Effector CD4-positive, alpha-beta T cell (primary cell): ENCODE data around the gene OBP2A.

ENCODE experiments used
- DNase-seq: peaks from one replicate; pipeline ENCODE4 v3.0.0-alpha.2; 2020

Gene OBP2A

DNA sequence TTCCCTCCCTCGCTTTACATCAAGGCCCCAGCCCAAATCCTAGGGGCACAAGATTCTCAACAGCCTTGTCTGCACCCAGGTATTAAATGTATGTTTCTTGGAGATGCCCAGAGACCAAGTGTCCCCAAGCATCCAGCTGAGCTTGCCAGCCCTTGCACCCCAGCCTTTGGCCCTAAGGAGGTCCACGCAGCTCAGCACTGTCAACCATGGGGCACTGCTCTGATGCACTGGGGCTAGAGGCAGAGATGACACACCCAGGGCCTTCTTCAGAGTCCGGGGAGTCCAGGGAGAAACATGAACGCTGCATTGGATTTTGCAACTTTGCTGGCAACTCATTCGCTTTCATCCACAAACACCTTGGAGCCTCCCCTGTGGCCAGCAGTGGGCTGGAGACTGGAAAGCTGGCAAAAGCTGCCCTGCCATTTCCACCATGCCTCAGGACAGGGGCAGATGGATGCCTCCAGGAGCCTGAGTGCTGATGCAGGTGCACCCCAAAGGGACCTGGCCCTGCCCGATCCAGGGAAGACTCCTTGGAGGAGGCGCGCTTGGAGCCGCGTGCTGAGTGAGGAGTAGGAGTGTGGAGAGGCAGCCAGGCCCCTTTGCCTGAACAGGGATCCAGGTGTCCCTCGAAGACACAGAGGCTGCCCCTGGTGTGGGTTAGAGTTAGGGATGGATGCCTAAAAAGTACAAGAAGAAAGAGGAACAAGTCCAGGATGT, 34.9 kb downstream of the OBP2A start:
- DNase-seq = no peak

DNA sequence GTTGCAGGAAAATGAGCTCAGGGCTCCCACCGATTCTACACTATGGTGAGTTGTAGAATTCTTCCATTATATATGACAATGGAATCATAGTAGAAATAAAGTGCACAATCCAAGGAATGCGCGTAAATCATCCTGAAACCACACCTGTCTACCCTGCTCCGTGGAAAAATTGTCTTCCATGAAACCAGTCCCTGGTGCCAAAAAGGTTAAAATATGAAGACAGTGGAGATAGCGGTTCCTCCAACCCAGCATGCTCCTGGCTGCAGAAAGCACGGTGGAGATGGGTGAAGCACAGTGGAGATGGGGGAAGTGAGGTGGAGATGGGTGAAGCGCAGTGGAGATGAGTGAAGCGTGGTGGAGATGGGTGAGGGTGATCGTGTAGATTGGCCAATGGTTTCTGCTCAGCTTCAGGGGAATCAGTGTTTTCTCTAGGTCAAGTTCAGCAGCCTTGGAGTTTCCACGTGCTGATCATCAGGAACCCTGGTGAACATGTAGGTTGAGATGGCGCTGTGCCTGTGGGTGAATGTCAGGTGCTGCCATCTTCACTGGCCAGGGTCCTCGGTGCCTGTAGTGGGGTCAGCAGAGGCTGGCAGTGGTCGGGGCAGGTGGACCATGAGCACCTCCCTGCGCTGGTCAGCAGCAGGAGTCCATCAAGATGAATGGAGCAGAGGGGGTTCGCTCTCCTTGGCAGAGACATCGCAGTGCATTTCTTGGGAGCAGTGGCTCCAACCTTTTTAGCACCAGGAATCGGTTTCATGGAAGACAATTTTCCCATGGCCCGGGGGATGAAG, 35.9 kb downstream of the OBP2A start:
- no peak for DNase-seq

- DNase-seq = no peak
Observed at GRCh38 chr9:135582541-135582940, 36.6 kb downstream of the OBP2A start.

DNA sequence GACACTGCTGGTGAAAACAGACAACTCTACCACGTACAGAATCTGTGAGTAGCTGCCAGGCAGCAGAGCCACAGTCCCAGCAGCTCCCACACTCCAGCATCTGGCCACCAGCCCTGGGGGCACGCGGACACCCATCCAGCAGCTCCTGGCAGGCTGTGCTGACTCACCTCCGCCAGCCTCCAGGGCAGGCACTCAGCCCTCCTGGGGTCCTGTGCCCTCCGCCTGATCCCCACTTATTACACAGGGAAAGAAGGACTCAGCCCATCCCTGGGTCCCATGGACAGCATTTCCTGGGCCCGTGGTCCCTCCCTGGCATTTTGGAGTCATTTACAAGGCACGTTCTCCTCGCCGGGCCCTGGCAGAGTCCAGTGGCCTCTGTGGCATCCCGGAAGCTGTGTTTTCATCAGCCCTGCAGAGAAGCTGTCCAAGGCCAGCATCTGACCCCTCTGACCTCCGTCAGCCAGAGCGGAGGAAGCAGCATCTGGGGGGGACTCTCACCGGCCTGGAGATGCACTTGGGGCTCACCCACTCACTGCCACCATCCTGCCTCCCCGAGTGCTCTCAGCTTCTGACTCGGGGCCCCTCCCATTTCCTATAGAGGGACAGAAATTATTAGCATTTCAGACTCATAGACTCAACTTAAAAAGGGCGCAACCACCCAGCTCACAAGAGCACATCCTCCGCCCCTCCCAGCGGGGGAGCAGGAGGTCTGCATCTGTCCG, 37.2 kb downstream of the OBP2A start:
- no peak for DNase-seq

- DNase-seq = no peak
Observed at GRCh38 chr9:135583688-135584011, 37.7 kb downstream of the OBP2A start.

- DNase-seq = no peak
Observed at GRCh38 chr9:135584371-135584770, 38.4 kb downstream of the OBP2A start.

DNA sequence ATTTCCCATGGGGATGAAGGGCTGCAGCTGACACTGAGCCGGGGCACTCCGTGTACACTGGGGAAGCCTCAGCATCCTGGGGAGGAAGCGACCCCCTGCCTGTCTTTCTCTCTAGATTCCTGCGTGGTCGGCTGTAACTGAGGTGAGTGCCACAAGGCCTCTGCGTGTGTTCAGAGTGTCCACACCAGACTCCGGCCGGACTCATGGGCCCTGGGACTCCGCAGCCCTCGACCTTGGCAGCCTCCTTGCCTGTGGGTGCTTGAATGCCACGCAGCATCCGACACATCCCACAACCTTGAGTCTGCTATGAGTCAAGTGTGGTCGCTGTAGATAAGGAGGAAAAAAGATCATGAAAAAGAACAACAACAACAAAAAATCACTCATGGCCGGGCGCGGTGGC, 39.0 kb downstream of the OBP2A start:
- no peak for DNase-seq

DNA sequence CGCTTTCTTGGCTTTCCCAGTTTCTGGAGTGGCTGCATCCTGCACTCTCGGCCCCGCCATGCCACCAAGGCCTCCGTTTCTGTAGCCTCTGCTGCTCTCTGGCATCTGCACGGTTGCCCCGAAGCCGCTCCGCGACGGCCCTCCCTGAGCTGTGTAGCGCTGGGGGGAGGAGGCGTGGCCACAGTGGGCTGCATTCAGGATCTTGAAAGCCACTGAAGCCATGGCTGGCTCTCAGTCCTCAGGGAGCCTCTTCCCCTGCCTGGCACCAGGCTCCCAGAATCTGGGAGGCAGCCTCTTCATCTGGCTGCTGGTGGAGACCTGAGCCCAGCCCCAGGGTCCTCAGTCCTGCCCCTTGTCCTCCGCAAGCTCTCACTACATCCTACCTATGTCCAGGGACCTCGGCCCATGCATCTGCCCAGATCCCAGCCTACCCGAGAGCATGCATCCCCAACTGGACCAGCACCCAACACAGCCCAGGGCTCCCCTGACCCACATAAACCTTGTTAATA, 40.7 kb downstream of the OBP2A start:
- no peak for DNase-seq

DNA sequence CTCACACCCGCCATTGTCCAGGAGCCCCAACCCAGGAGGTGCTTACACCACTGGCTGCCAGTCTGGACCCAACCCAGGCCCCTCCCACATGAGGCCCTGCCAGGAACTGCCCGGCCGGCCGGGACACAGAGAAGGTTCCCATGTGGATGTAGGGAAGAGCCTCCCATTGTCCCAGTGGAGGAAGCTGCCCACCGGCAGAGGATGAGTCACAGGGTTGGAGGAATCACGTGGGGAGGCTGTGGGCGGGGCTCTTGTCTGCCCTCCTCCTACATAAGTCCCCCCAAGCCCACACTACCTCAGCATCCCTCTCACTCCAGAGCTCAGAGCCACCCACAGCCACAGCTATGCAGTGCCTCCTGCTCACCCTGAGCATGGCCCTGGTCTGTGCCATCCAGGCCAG, 41.7 kb downstream of the OBP2A start:
- no peak for DNase-seq

DNA sequence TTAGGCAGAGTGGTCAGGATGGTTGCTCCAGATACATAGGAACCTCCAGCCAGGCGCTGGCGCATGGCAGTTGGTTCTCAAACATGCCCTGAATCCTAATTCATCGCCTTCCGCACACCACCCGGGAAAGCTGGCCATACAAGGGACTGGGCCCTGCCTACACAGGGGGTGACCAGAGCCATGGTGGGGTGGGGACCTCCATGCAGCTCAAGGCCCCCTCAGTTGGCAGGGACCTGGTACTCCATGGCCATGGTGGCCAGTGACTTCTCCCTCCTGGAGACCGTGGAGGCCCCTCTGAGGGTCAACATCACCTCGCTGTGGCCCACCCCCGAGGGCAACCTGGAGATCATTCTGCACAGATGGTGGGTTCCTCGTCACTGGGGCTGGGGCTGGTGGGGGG, 42.4 kb downstream of the OBP2A start:
- no peak for DNase-seq

GRCh38 chr9:135588886-135589595, 43.1 kb downstream of the OBP2A start:
- DNase-seq = no peak

- DNase-seq = no peak
Observed at GRCh38 chr9:135589596-135590485, 43.9 kb downstream of the OBP2A start.

GRCh38 chr9:135590486-135591079, 44.7 kb downstream of the OBP2A start:
- DNase-seq = no peak

DNA sequence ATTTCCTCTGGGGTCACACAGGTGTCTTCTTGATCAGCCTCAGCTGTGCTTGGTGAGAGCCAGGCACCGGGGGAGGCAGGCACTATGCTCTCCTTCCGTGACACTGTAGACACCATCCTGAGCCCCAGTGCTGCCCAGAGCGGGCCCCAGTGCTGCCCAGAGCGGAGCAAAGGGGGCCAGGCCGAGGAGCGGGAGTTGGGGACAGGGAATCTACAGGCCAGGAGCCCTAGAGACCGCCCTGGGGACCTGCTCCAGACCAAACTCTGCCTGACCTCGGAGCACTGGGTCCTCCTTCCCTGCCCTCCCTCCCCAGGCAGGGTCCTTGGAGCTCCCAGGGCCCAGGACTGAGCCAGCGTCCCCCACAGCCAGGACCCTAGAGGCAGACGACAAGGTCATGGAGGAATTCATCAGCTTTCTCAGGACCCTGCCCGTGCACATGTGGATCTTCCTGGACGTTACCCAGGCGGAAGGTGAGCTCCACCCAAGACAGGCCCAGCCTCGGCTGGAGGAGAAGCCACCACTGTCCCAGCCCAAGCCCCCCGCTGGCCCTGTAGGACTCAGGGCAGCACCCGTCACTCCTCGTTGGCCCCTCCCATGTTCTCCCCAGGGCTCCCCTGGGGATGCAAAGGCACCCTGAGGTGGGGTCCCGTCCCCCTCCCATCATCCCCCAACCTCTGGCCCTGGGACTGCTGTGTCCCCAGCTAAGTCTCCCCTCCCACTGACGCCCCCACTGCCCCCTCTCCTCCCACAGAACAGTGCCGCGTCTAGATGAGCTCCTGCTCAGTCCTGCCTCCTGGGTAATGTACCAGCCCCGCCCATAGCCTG, 45.8 kb downstream of the OBP2A start:
- no peak for DNase-seq

GRCh38 chr9:135592331-135592590, 46.3 kb downstream of the OBP2A start:
- DNase-seq = no peak

- DNase-seq = no peak
Observed at GRCh38 chr9:135592625-135593024, 46.7 kb downstream of the OBP2A start.

- DNase-seq = no peak
Observed at GRCh38 chr9:135596211-135596610, 50.3 kb downstream of the OBP2A start.
